Psoas muscle (tissue), 8 donors: ENCODE data around the gene IGF2BP3. TPM values are rescaled to one million over a fixed set of nuclear protein-coding genes. Genes with fewer than 3 reads are reported as not detected.

Experiments
- ATAC-seq, 4 donors: fragments of 200-7000 bp; cut with Tn5 transposase; one replicate each; pipeline ENCODE4 v1.9.1; 2020; ENCODE audit warnings: moderate library complexity in 3 of 4, mild to moderate bottlenecking in 2 of 4
- DNase-seq, 2 donors: peaks; one replicate each; pipeline ENCODE4 v3.0.0-alpha.2; 2020
- H3K27ac ChIP-seq: fragments of 200-600 bp; one replicate; pipeline ENCODE4 v1.8.0; 2022
- H3K27me3 ChIP-seq, 3 donors: fragments of 200-600 bp in 1 of 3; one replicate each; pipeline versions ENCODE4 v1.6.1 to v1.8.0; 2013 to 2022; ENCODE audit warnings: low read length in 2 of 3, mild to moderate bottlenecking in 2 of 3, moderate library complexity in 1 of 3; ENCODE audit not compliant: insufficient read depth in 3 of 3
- H3K36me3 ChIP-seq, 2 donors: fragments of 200-600 bp in 1 of 2; one replicate each; pipeline versions ENCODE4 v1.6.1 to v1.8.0; 2013 to 2022; ENCODE audit warnings: low read depth in 1 of 2, mild to moderate bottlenecking in 1 of 2, moderate library complexity in 1 of 2; ENCODE audit not compliant: insufficient read depth in 1 of 2
- H3K4me1 ChIP-seq: fragments of 200-600 bp; one replicate; pipeline ENCODE4 v1.8.0; 2022
- H3K4me3 ChIP-seq: fragments of 200-600 bp; one replicate; pipeline ENCODE4 v1.8.0; 2022; ENCODE audit warnings: mild to moderate bottlenecking
- H3K9me3 ChIP-seq: fragments of 200-600 bp; one replicate; pipeline ENCODE4 v1.8.0; 2022
- CTCF ChIP-seq: fragments of 200-600 bp; IDR thresholded peaks from one replicate; pipeline ENCODE4 v1.8.0; 2022; ENCODE audit warnings: antibody characterized with exemption
- WGBS, 3 donors: extraction: QIAGEN DNeasy Blood & Tissue Kit; methylation state at CpG; one replicate each; pipeline versions ENCODE4 v1.1.6 to v1.1.7; 2013; 5-methylcytosine and 5-hydroxymethylcytosine counted together
- intact Hi-C, 2 donors: fragments of 100-400 bp; cut with DNase I; formaldehyde crosslinking; loops; one replicate each; pipeline versions ENCODE4 v1.11.0 to v1.14.2; 2022
- polyA plus RNA-seq, 3 donors: library from polyadenylated mRNA; stranded (reverse); fragments of 200-250 nt; gene quantifications; one replicate each; pipeline ENCODE4 v1.2.3, GENCODE V29; 2013
- total RNA-seq, 4 donors: library from RNA; stranded (reverse); fragmentation: NEBNext Ultra II Directional in 2 of 4; extraction: Animal tissue kit (Norgen Biotek cat#: 25700) in 2 of 4; gene quantifications; one replicate each; pipeline versions ENCODE4 v1.2.1 to v1.2.4, GENCODE V29; 2021 to 2023
- donor health status: healthy with polysubstance abuse.
- donor health status: DM: no; HTN: no; CAD: no; lungs with moderate emphysema.
- donor health status: Bipolar disorder and iron deficiency.
- donor health status: healthy.
- donor health status: DM: yes; HTN: yes; CAD: no.
- donor health status: DM: no; HTN: no; CAD: no.
- donor health status: DM: no; HTN: no; CAD: no.
- donor health status: DM: yes; HTN: yes; CAD: no.

The IGF2BP3 gene
- total and polyA plus RNA-seq, 7 donors = 0.03 to 0.73 (median 0.34) TPM

- TF ChIP-seq CTCF = no peak
- ATAC-seq (no peak), DNase-seq (no peak)
- intact Hi-C loops = no loop called here
- no peaks in the 10 kb centered on the region for H3K9me3 ChIP-seq
- no peaks in the 10 kb centered on the region for H3K36me3 ChIP-seq
- H3K4me3 ChIP-seq = no peak overlapping the region
- 83 to 91% (median 89%) methylated on average over 2 of the region's 2 CpGs for WGBS, 3 donors
- no peaks in the 10 kb centered on the region for H3K4me1 ChIP-seq
- H3K27ac ChIP-seq = no peak overlapping the region
- no peaks in the 10 kb centered on the region for H3K27me3 ChIP-seq
These were observed 202.9 kb downstream of the IGF2BP3 start for GRCh38 chr7:23267357-23267756.

GRCh38 chr7:23266918-23267317 is 203.4 kb downstream of the IGF2BP3 start:
- ATAC-seq (no peak), DNase-seq (no peak)
- TF ChIP-seq CTCF = no peak
- Histone ChIP-seq H3K27me3 (no peaks in the 10 kb centered on the region), H3K4me1 (no peaks in the 10 kb centered on the region), H3K36me3 (no peaks in the 10 kb centered on the region), H3K4me3 (no peak overlapping the region), H3K27ac (no peak overlapping the region), H3K9me3 (no peaks in the 10 kb centered on the region)
- WGBS, 3 donors = 79 to 92% (median 91%) methylated on average over 2 of the region's 2 CpGs
- intact Hi-C loops = no loop called here

GRCh38 chr7:23264916-23265458 is 205.3 kb downstream of the IGF2BP3 start:
- DNase-seq = no peak
- H3K9me3 ChIP-seq = no peaks in the 10 kb centered on the region
- no peak for TF ChIP-seq CTCF
- no peak for ATAC-seq
- H3K4me3 ChIP-seq = no peak overlapping the region
- intact Hi-C loops = no loop called here
- H3K27ac ChIP-seq = no peak overlapping the region
- no peaks in the 10 kb centered on the region for H3K27me3 ChIP-seq
- no peaks in the 10 kb centered on the region for H3K36me3 ChIP-seq
- H3K4me1 ChIP-seq = no peaks in the 10 kb centered on the region
- 73 to 75% (median 75%) methylated on average over 7 of the region's 7 CpGs for WGBS, 3 donors

GRCh38 chr7:23261843-23262452 is 208.3 kb downstream of the IGF2BP3 start:
- H3K4me1 ChIP-seq = no peaks in the 10 kb centered on the region
- H3K27me3 ChIP-seq = no peaks in the 10 kb centered on the region
- no peak overlapping the region for H3K4me3 ChIP-seq
- peak in 3 of 4 donors; percentile 46 to 79 (median 71) for ATAC-seq
- peak; percentile 51 to 70 for DNase-seq
- WGBS, 3 donors = 5 to 8% (median 6%) methylated on average over 7 of the region's 7 CpGs
- no peak overlapping the region for H3K27ac ChIP-seq
- no peaks in the 10 kb centered on the region for H3K9me3 ChIP-seq
- peak; percentile 77 for TF ChIP-seq CTCF
- intact Hi-C loops = no loop called here
- H3K36me3 ChIP-seq = peaks cover 0 to 3% of the 10 kb centered on the region in 2 donors

- 81 to 84% (median 82%) methylated on average over 10 of the region's 10 CpGs for WGBS, 3 donors
- H3K9me3 ChIP-seq = no peaks in the 10 kb centered on the region
- DNase-seq (no peak), ATAC-seq (no peak)
- TF ChIP-seq CTCF = no peak
- H3K27ac ChIP-seq = no peak overlapping the region
- peaks cover 0 to 6% of the 10 kb centered on the region in 2 donors for H3K36me3 ChIP-seq
- no peaks in the 10 kb centered on the region for H3K4me1 ChIP-seq
- intact Hi-C loops = no loop called here
- H3K27me3 ChIP-seq = no peaks in the 10 kb centered on the region
- H3K4me3 ChIP-seq = no peak overlapping the region
These were observed 209.9 kb downstream of the IGF2BP3 start for GRCh38 chr7:23260371-23260770.
